ENCODE measurements around the gene POLR3E.

- TF ChIP-seq CTCF (IDR thresholded peaks at IDR 0.05) (no peak), POLR2AphosphoS5 (IDR thresholded peaks at IDR 0.05) (no peak)
Measured at GRCh38 chr16:22353933-22354541, 56.8 kb downstream of the POLR3E start.

All from breast epithelium (tissue), 3 donors.